HEK293 (cell line): ENCODE measurements around the gene OTX1.
"Not testable (repeated sequence)": the region's sequence is repeated elsewhere in the genome, so short reads cannot be mapped to it uniquely, and the experiment has no call there.

Experiments
- CTCF ChIP-seq: fragments of 450-650 bp; formaldehyde crosslinking; IDR thresholded peaks from 2 replicates; pipeline ENCODE4 v1.5.1; 2016; ENCODE audit warnings: missing biosample characterization, missing genetic modification characterization
- ZNF169 ChIP-seq: fragments of 450-650 bp; formaldehyde crosslinking; IDR thresholded peaks from 2 replicates; pipeline ENCODE4 v1.5.1; 2016; ENCODE audit warnings: missing biosample characterization, missing genetic modification characterization
- ZSCAN16 ChIP-seq: fragments of 450-650 bp; formaldehyde crosslinking; IDR thresholded peaks from 2 replicates; pipeline ENCODE4 v1.5.1; 2016; ENCODE audit warnings: missing biosample characterization, missing genetic modification characterization

- not testable (repeated sequence) for TF ChIP-seq CTCF (tag by site-specific recombination); ZSCAN16 (tag by site-specific recombination); ZNF169
Measured at GRCh38 chr2:63019686-63020085, 30.9 kb upstream of the OTX1 start.
